ENCODE measurements around the gene CCDC175.

Gene CCDC175

GRCh38 chr14:59455411-59455810, 121.2 kb downstream of the CCDC175 start:
- Histone ChIP-seq H3K4me1 (ENCODE audit: insufficient read depth, low read length) (no peaks in the 10 kb centered on the region), H3K9me3 (ENCODE audit: low read length) (no peaks in the 10 kb centered on the region), H3K9ac (ENCODE audit: low read length) (no peak overlapping the region), H3K27me3 (ENCODE audit: control insufficient read depth in 1 of 2, insufficient read depth in 2 of 2, low read length in 2 of 2) (no peaks in the 10 kb centered on the region), H3K27ac (ENCODE audit: low read depth, low read length) (no peak overlapping the region), H3K36me3 (ENCODE audit: insufficient read depth, low read length) (no peaks in the 10 kb centered on the region), H3K4me3 (ENCODE audit: low read depth in 1 of 2, low read length in 2 of 2) (no peak overlapping the region)
